ENCODE measurements around the gene SLC36A1. TPM values are rescaled to one million over a fixed set of nuclear protein-coding genes. Genes with fewer than 3 reads are reported as not detected.

SLC36A1 gene
- total and polyA plus RNA-seq, 9 donors = 1.9 to 9.7 (median 5.4) TPM

- Histone ChIP-seq H3K27me3 (no peaks in the 10 kb centered on the region), H3K27ac (no peak overlapping the region), H3K36me3 (no peaks in the 10 kb centered on the region), H3K9me3 (no peaks in the 10 kb centered on the region), H3K4me3 (no peak overlapping the region), H3K4me1 (ENCODE audit: insufficient read depth) (no peaks in the 10 kb centered on the region)
- WGBS, 3 donors = 28 to 35% (median 32%) methylated on average over 4 of the region's 4 CpGs
- intact Hi-C loops (cut with DNase I) = no loop called here
- no peak for TF ChIP-seq EP300 (IDR thresholded peaks at IDR 0.05)
- TF ChIP-seq POLR2A (IDR thresholded peaks at IDR 0.05) = no peak
- no peak for TF ChIP-seq CTCF (IDR thresholded peaks at IDR 0.05)
- no peak for DNase-seq
Observed at GRCh38 chr5:151408591-151409230, 38.7 kb upstream of the SLC36A1 start.

GRCh38 chr5:151413800-151414199 lies 33.6 kb upstream of the SLC36A1 start:
- Histone ChIP-seq H3K4me1 (ENCODE audit: insufficient read depth) (no peaks in the 10 kb centered on the region), H3K27ac (no peak overlapping the region), H3K36me3 (no peaks in the 10 kb centered on the region), H3K4me3 (no peak overlapping the region), H3K9me3 (no peaks in the 10 kb centered on the region), H3K27me3 (no peaks in the 10 kb centered on the region)
- DNase-seq = no peak
- no peak for TF ChIP-seq CTCF (IDR thresholded peaks at IDR 0.05)
- no peak for TF ChIP-seq EP300 (IDR thresholded peaks at IDR 0.05)
- TF ChIP-seq POLR2A (IDR thresholded peaks at IDR 0.05) = no peak
- 55 to 73% (median 61%) methylated on average over 3 of the region's 3 CpGs for WGBS, 3 donors
- intact Hi-C loops (cut with DNase I) = no loop called here

GRCh38 chr5:151414536-151414935 lies 32.9 kb upstream of the SLC36A1 start:
- no peak for TF ChIP-seq EP300 (IDR thresholded peaks at IDR 0.05)
- no peak for TF ChIP-seq CTCF (IDR thresholded peaks at IDR 0.05)
- TF ChIP-seq POLR2A (IDR thresholded peaks at IDR 0.05) = no peak
- Histone ChIP-seq H3K4me1 (ENCODE audit: insufficient read depth) (no peaks in the 10 kb centered on the region), H3K36me3 (no peaks in the 10 kb centered on the region), H3K27me3 (no peaks in the 10 kb centered on the region), H3K9me3 (no peaks in the 10 kb centered on the region), H3K27ac (no peak overlapping the region), H3K4me3 (no peak overlapping the region)
- WGBS, 3 donors = 63 to 73% (median 66%) methylated on average over 3 of the region's 3 CpGs
- DNase-seq = no peak
- intact Hi-C loops (cut with DNase I) = no loop called here

GRCh38 chr5:151417712-151418111 lies 29.7 kb upstream of the SLC36A1 start:
- no peaks in the 10 kb centered on the region for H3K27me3 ChIP-seq
- H3K4me1 ChIP-seq (ENCODE audit: insufficient read depth) = no peaks in the 10 kb centered on the region
- H3K36me3 ChIP-seq = no peaks in the 10 kb centered on the region
- H3K9me3 ChIP-seq = no peaks in the 10 kb centered on the region
- intact Hi-C loops (cut with DNase I) = no loop called here
- TF ChIP-seq POLR2A (IDR thresholded peaks at IDR 0.05) (no peak), EP300 (IDR thresholded peaks at IDR 0.05) (no peak), CTCF (IDR thresholded peaks at IDR 0.05) (no peak)
- no peak overlapping the region for H3K4me3 ChIP-seq
- H3K27ac ChIP-seq = no peak overlapping the region
- no peak for DNase-seq

Data from ovary (tissue), 9 donors.